Measurements from ENCODE around the gene TMEM130.

Gene TMEM130

GRCh38 chr7:98841179-98841997 lies 28.4 kb downstream of the TMEM130 start:
- peak; percentile 58 for DNase-seq (ENCODE audit: low read depth)

DNA sequence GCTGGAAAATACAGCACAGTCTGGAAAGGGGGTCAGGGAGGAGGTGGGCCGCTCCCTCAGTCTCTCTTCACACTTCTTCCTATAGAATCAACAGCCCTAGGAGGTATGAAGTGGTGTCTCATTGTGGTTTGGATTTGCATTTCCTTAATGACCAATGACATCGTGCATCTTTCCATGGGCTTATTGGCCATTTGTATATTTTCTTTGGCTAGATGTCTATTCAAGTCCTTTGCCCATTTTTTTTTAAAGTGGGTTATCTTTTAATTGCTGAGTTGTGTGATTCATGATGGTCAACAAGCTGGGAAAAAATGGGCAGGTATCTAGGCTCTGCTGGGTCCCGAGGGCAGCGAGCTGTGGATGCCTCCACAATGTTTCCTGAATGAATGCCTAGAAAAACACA lies 29.1 kb downstream of the TMEM130 start:
- DNase-seq (ENCODE audit: low read depth) = no peak

- no peak for DNase-seq (ENCODE audit: low read depth)
Observed at GRCh38 chr7:98840096-98840495, 29.7 kb downstream of the TMEM130 start.

GRCh38 chr7:98837630-98837972 lies 32.2 kb downstream of the TMEM130 start:
- no peak for DNase-seq (ENCODE audit: low read depth)

DNA sequence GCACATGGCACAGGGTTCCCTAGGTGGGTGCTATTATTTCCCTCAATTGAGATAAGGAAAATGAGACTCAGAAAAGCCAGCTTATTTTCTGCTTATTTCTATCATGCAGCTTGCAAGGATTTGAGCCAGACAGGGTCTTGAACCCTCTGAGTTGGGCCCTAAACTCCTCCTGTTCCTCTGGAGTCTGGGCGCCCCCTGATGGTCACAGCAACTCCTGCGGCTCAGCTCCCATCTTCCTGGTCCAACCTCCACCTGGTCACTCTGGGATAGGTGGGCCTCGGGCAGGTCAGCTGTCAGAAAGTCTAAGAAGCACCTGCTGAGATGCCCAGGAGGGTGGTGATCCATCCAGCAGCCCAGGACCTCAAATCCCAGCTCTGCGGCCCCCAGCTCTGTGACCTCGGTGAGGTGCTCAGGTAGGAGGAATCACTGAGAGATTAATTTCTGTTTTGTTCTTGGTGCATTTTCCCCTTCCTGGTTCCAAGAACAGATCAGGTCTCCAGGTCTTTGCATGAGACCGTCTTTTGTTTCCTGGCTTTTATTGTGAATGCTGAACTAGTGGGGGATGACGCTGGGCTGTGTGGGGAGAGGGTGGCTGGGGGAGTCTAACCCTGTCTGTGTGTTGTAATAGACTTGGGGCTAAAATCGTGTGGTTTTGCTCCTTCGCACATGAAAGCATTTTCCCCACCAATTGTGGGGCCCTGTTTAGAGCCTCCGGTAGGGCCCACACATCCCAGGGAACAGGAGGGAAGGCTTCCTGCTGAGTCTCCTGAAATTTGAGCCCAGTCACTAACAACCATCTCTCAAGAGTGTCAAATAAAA lies 32.8 kb downstream of the TMEM130 start:
- DNase-seq (ENCODE audit: low read depth) = peak; percentile 23

DNA sequence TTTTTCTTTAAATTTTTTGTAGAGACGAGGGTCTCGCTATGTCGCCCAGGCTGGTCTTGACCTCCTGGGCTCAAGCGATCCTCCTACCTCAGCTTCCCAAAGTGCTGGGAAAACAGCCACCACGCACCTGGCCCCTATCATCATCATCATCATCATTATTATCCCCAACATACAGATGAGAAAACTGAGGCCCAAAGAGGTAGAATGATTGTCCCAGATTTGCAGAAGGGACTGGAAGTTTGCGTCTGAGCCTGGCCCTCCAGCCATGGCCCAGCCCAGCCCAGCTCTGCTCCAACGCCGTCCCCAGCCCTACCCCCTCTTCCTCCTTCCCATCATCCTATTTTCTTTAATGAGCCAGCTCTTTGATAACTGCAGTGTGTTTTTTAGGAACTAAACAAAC lies 34.9 kb downstream of the TMEM130 start:
- DNase-seq (ENCODE audit: low read depth) = no peak

DNA sequence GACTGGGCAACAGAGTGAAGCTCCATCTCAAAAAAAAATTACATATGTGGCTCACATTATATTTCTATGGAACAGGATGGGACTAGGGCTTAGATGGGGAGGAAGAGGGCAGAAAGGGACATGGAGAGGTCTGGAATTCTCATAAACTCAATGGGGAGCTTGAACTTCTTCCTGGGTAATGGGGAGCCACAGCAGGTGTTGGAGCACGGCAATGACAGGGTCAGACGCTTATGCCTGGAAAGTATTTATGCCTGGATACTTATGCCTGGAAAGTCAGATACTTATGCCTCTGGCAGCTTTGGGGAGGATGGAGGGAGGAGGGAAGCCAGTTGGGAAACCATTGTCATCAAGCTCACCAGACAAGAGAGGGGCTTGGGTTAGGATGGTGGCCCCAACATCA lies 36.8 kb downstream of the TMEM130 start:
- no peak for DNase-seq (ENCODE audit: low read depth)

DNA sequence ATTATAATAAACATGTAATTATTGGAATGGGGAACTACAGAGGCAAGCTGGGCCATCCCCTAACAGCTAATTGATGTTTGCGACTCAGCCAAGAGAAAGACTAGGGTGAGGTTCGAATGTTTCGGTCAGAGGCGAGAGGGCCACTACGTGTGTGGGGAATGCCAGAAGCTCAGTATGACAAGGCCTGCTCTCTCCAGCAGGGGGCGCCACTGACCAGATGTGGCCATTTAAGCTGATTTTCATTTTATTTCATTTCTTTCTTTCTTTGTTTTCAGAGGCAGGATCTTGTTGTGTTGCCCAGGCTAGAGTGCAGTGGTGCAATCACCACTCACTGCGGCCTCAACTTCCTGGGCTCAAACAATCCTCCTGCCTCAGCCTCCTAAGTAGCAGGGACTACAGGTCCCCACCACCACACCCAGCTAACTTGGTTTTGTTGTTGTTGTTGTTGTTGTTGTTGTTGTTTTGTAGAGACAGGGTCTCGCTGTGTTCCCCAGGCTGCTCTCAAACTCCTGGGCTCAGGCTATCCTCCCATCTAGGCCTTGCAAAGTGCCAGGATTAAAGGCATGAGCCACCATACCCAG lies 38.1 kb downstream of the TMEM130 start:
- DNase-seq (ENCODE audit: low read depth) = peak; percentile 23

- no peak for DNase-seq (ENCODE audit: low read depth)
Observed at GRCh38 chr7:98830972-98831548, 38.8 kb downstream of the TMEM130 start.

DNA sequence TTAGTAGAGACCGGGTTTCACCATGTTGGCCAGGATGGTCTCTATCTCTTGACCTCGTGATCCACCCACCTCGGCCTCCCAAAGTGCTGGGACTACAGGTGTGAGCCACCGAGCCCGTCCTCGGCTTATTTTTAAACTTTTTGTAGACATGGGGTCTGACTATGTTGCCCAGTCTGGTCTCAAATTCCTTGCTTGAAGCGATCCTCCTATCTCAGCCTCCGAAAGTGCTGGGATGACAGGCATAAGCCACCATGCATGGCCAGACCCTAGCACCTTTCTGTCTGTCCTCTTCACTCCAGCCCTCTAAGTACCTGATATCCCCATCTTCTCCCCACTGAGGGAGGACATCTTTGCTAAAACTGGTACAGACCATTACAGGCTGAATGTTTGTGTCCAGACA lies 41.4 kb downstream of the TMEM130 start:
- no peak for DNase-seq (ENCODE audit: low read depth)

DNA sequence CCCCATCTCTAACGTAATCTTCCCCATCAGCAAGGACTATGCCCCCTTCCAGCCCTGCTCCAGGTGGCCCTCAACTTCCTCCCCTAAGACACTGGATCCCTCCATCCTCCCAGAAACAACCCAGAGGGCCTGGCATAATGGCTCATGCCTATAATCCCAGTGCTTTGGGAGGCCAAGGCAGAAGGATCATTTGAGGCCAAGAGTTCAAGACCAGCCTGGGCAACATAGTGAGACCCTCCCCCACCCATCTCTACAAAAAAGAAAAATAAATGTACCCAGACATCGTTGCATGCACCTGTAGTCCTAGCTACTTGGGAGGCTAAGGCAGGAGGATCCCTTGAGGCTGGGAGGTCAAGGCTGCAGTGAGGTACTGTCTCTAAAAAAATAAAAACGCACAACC lies 42.6 kb downstream of the TMEM130 start:
- no peak for DNase-seq (ENCODE audit: low read depth)

DNA sequence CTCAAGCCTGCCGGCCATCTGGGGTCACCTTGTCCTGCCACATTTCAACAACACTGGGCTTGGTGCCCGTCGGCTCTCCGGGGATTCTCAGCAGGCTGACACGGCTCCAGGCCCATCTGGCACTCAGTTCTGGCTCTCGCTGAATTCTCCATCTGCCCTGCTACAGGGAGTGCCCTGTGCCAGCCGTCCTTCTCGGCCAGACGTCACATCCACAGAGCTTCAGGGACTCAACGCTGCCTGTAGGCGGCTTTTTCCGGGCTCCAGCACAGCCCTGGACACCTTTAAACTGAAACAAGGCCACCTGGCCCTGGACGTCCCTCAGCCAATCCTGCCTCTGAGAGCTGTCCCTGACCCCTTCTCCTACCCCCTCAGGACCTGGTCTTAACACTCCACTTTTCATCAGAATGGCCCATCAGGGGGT lies 43.0 kb downstream of the TMEM130 start:
- DNase-seq (ENCODE audit: low read depth) = no peak

DNA sequence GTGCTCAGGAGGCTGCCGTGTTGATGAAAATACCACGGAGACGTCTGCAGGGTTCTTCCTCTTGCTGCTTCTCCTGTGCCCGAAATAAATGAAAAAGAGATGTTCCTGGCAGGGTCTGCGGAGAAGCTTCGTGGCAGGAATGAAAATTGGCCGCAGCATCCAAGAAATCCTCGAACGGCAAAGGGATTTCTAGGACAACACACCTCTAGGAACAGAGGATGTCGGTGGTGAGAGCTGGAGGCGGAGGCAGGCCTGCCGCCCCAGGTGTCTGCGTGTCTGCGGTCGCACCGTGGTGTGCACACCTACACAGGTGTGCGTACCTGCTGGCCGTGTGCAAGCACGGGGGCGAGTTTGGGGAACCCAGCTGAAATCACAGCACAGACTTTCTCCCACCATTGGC lies 43.4 kb downstream of the TMEM130 start:
- DNase-seq (ENCODE audit: low read depth) = no peak

DNA sequence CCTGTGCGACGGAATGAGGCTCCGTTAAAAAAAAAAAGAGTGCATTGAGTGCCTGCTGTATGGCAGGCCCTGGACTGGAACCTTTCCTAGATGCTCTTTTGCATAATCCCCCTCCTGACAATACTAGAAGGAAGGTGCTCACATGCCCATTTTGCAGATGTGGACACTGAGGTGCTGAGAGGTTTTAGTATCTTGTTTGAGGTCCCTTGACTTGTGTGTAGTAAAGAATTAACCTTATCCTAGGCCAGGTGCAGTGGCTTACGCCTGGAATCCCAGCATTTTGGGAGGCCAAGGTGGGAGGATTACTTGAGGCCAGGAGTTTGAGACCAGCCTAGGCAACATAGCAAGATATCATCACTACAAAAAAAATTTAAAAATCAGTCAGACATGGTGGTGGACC lies 46.6 kb downstream of the TMEM130 start:
- no peak for DNase-seq (ENCODE audit: low read depth)

- DNase-seq (ENCODE audit: low read depth) = no peak
Observed at GRCh38 chr7:98821348-98821747, 48.5 kb downstream of the TMEM130 start.

- DNase-seq (ENCODE audit: low read depth) = no peak
Observed at GRCh38 chr7:98816967-98817710, 52.7 kb downstream of the TMEM130 start.

- no peak for DNase-seq (ENCODE audit: low read depth)
Observed at GRCh38 chr7:98816241-98816640, 53.6 kb downstream of the TMEM130 start.

- no peak for DNase-seq (ENCODE audit: low read depth)
Observed at GRCh38 chr7:98815313-98815712, 54.5 kb downstream of the TMEM130 start.

GRCh38 chr7:98811299-98811698 lies 58.5 kb downstream of the TMEM130 start:
- DNase-seq (ENCODE audit: low read depth) = no peak

DNA sequence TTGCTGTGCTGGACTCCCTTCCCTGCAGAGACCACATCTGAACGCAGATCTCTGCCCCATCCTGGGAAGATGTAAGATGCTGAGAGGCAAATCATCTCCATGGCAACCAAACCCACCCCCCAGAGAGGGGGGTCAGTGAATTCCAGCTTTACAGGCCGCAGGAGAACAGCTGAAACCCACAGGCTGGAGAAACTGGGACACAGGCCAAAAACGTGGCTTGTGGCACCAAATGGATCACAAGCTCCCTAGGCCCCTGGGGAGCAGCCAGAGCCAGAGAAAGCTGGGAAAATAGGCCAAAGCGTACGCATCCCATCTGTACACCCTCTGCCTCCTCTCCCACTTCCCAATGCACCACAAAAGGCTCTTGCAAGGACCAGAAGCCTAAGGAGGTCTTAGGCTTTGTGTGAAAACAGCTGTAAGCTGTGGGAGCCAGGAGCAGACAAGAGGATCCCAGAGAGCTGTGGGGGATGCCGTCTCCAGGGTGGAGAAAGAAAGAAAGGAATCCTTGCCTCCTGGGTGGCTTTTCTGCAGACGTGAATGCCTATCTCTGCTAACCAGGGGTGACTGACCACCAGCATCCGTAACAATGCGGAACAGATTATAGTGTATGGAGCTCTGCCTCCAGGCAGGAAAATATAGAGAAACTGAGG lies 59.5 kb downstream of the TMEM130 start:
- no peak for DNase-seq (ENCODE audit: low read depth)

GRCh38 chr7:98808751-98809460 lies 60.9 kb downstream of the TMEM130 start:
- DNase-seq (ENCODE audit: low read depth) = no peak
